T-helper 2 cell treated with Interferon-gamma antibody and Interleukin-4, amounts not matched to agents 5 μg/mL and 100 μg/mL, for 36 hours (primary cell): ENCODE measurements around the gene ASPA.

ENCODE experiments used
- DNase-seq: peaks from one replicate; pipeline ENCODE4 v3.0.0; 2021; ENCODE audit warnings: low spot score
- H3K27ac Mint-ChIP-seq: one replicate; pipeline ENCODE4 v1.8.0; 2021; ENCODE audit warnings: mild to moderate bottlenecking, mixed read lengths
- H3K27me3 Mint-ChIP-seq: one replicate; pipeline ENCODE4 v1.8.0; 2021; ENCODE audit warnings: low read depth, mixed read lengths
- H3K36me3 Mint-ChIP-seq: one replicate; pipeline ENCODE4 v1.8.0; 2021; ENCODE audit warnings: low read depth, mixed read lengths
- H3K4me1 Mint-ChIP-seq: one replicate; pipeline ENCODE4 v1.8.0; 2021; ENCODE audit warnings: low read depth, mixed read lengths
- H3K4me3 Mint-ChIP-seq: one replicate; pipeline ENCODE4 v1.8.0; 2022; ENCODE audit warnings: mild to moderate bottlenecking, moderate library complexity, mixed read lengths
- H3K9me3 Mint-ChIP-seq: one replicate; pipeline ENCODE4 v1.8.0; 2021; ENCODE audit warnings: mixed read lengths

Gene ASPA

DNA sequence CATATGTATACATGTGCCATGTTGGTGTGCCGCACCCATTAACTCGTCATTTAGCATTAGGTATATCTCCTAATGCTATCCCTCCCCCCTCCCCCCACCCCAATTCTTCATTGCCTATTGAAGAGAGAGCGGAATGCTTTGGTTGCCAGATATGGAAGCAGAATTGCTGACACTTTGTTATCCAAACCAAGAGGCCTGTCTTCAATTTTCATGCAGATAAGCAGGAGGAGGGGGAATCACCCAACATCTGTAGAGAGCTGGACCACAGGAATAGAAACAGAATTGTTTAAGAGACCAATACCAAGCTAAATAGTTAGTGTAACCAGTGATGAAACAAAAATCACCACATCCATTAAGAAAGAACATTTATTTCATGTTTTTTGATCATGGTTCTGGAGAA, 7.1 kb downstream of the ASPA start:
- no peaks in the 10 kb centered on the region for H3K9me3 Mint-ChIP-seq
- H3K36me3 Mint-ChIP-seq: no peaks in the 10 kb centered on the region
- H3K4me1 Mint-ChIP-seq: no peaks in the 10 kb centered on the region
- peaks cover 12% of the 10 kb centered on the region for H3K27me3 Mint-ChIP-seq
- no peak overlapping the region for H3K4me3 Mint-ChIP-seq
- H3K27ac Mint-ChIP-seq: no peak overlapping the region
- no peak for DNase-seq

DNA sequence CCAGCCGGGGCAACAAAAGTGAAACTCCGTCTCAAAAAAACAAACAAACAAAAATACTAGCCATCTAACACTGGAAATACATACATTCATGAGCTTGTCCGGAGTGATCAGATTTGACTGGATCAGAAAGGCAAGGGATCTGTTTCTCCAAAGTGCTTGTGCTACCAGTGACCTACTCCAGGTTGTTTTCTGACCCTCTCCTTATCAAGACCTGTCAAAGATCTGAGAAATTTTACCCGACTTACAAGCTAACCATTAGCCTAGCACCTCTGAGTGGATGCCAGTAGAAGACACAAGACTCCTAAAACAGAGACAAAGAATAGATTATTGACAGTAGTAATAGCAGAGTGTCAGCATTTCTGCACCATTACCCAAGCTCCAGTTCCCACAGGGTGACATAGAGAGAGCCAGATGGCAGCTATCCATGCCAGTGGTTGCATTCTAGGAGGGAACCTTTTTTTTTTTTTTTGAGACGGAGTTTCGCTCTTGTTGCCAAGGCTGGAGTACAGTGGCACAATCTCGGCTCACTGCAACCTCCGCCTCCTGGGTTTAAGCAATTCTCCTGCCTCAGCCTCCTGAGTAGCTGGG, 9.8 kb downstream of the ASPA start:
- Mint-ChIP-seq H3K27ac (no peak overlapping the region), H3K4me3 (no peak overlapping the region), H3K9me3 (no peaks in the 10 kb centered on the region), H3K4me1 (no peaks in the 10 kb centered on the region), H3K36me3 (no peaks in the 10 kb centered on the region), H3K27me3 (peaks cover 14% of the 10 kb centered on the region)
- DNase-seq: no peak

DNA sequence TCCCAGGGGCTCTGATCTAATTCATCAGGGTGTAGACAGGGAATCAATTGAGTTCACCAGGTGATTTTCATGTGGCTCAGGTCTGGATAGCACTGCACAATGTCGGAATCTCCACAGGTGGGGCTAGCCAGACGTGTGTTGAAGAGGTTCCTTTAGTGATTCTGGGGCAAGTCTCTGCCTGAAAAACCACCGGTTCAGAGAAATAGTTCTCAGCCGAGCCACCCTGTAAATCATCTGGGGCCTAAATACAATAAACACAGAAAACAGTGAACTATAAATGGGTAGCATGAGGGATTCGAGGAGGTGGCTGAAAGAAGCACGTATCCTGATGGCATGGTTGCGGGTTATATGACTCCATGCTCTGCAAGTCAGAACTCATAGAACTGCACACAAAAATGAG, 21.3 kb downstream of the ASPA start:
- H3K4me1 Mint-ChIP-seq: no peaks in the 10 kb centered on the region
- H3K36me3 Mint-ChIP-seq: no peaks in the 10 kb centered on the region
- no peak for DNase-seq
- no peak overlapping the region for H3K27ac Mint-ChIP-seq
- H3K9me3 Mint-ChIP-seq: no peaks in the 10 kb centered on the region
- no peaks in the 10 kb centered on the region for H3K27me3 Mint-ChIP-seq
- no peak overlapping the region for H3K4me3 Mint-ChIP-seq

GRCh38 chr17:3501344-3501743, 25.5 kb downstream of the ASPA start:
- no peaks in the 10 kb centered on the region for H3K27me3 Mint-ChIP-seq
- H3K9me3 Mint-ChIP-seq: no peaks in the 10 kb centered on the region
- H3K27ac Mint-ChIP-seq: no peak overlapping the region
- no peak for DNase-seq
- H3K4me1 Mint-ChIP-seq: no peaks in the 10 kb centered on the region
- no peak overlapping the region for H3K4me3 Mint-ChIP-seq
- H3K36me3 Mint-ChIP-seq: no peaks in the 10 kb centered on the region

- H3K36me3 Mint-ChIP-seq: no peaks in the 10 kb centered on the region
- no peaks in the 10 kb centered on the region for H3K27me3 Mint-ChIP-seq
- no peaks in the 10 kb centered on the region for H3K9me3 Mint-ChIP-seq
- no peak for DNase-seq
- H3K4me3 Mint-ChIP-seq: no peak overlapping the region
- H3K4me1 Mint-ChIP-seq: no peaks in the 10 kb centered on the region
- no peak overlapping the region for H3K27ac Mint-ChIP-seq
These were observed 26.7 kb downstream of the ASPA start for GRCh38 chr17:3502466-3502865.

GRCh38 chr17:3503285-3503684, 27.5 kb downstream of the ASPA start:
- no peak overlapping the region for H3K4me3 Mint-ChIP-seq
- no peaks in the 10 kb centered on the region for H3K4me1 Mint-ChIP-seq
- H3K27me3 Mint-ChIP-seq: no peaks in the 10 kb centered on the region
- H3K36me3 Mint-ChIP-seq: no peaks in the 10 kb centered on the region
- no peak overlapping the region for H3K27ac Mint-ChIP-seq
- no peak for DNase-seq
- H3K9me3 Mint-ChIP-seq: no peaks in the 10 kb centered on the region

DNA sequence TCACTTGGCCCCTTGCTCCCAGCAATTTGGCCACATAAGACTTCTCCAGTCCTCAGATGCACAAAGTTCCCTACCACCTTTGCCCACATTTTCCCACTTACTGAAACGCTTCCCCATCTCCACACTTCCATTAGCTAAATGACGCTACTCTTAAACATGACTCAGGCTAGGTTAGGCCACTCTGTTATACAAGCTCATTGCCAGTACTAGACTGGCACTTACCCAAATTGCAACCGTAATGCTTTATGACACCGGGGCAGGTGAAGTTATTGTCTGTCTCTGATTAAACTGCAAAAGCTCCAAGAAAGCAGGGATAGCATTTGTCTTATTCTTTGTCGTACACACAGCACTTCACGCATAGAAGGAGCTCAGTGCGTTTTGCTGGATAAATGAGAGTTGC, 29.2 kb downstream of the ASPA start:
- no peaks in the 10 kb centered on the region for H3K4me1 Mint-ChIP-seq
- no peaks in the 10 kb centered on the region for H3K36me3 Mint-ChIP-seq
- no peaks in the 10 kb centered on the region for H3K27me3 Mint-ChIP-seq
- H3K9me3 Mint-ChIP-seq: no peaks in the 10 kb centered on the region
- H3K4me3 Mint-ChIP-seq: no peak overlapping the region
- DNase-seq: no peak
- H3K27ac Mint-ChIP-seq: no peak overlapping the region

DNA sequence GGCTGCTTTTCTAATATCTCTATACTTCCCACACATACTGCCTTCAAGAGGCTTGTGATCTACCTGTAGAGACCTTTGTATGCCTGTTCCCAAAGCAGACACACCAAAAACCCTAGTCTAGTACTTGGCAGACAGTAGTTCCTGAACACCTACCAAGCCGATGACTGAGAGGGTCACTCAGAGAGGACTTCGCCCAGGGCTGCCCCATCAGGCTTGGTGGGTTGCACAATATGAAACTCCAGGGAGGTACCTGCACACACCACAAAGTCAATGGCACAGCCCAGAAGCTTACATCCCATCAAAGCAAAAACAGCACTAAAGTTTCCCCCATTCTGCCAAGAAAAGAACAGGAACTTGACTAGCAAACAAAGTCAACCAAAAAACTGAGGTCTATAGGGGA, 30.3 kb downstream of the ASPA start:
- no peak overlapping the region for H3K4me3 Mint-ChIP-seq
- DNase-seq: no peak

DNA sequence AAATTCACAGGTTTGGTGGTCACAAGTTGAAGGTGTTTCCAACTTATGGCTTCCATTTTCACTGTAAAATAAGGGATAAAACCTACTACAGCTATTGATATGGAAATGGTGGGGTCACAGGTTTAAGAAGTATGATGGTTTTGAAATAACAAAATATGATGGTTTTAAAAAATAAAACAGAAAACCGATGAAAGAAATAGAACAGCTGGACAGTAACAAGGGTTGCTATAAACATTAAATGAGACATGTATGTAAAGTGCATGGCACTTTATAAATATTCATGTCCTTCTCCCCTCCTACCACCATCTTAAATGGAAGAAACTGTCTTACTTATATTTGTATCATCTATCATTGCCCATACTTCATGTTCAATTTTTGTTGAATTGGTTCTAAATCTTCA, 31.3 kb downstream of the ASPA start:
- no peaks in the 10 kb centered on the region for H3K27me3 Mint-ChIP-seq
- no peak for DNase-seq
- H3K36me3 Mint-ChIP-seq: no peaks in the 10 kb centered on the region
- H3K4me3 Mint-ChIP-seq: no peak overlapping the region
- no peaks in the 10 kb centered on the region for H3K4me1 Mint-ChIP-seq
- no peak overlapping the region for H3K27ac Mint-ChIP-seq
- H3K9me3 Mint-ChIP-seq: no peaks in the 10 kb centered on the region

More for the DNA sequence above, 30.3 kb downstream of the ASPA start:
- Mint-ChIP-seq H3K4me1 (no peaks in the 10 kb centered on the region), H3K36me3 (no peaks in the 10 kb centered on the region), H3K27me3 (no peaks in the 10 kb centered on the region), H3K27ac (no peak overlapping the region), H3K9me3 (no peaks in the 10 kb centered on the region)

DNA sequence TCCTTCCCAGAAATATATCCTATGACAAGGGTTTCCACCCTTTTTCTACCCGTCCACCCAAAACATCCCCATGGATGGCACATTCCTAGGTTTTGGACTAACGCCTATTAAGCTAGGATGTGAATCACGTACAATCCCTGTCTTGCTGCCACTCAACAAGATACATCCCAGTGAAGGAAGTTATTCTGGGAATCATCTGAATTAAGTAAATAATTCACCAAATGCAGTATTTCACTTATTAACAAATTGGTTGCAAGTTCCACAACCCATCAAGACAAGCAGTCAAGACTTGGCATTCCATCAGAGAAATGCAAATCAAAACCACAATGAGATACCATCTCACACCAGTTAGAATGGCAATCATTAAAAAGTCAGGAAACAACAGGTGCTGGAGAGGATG, 32.1 kb downstream of the ASPA start:
- H3K27ac Mint-ChIP-seq: no peak overlapping the region
- no peak overlapping the region for H3K4me3 Mint-ChIP-seq
- no peaks in the 10 kb centered on the region for H3K36me3 Mint-ChIP-seq
- no peaks in the 10 kb centered on the region for H3K27me3 Mint-ChIP-seq
- no peaks in the 10 kb centered on the region for H3K4me1 Mint-ChIP-seq
- H3K9me3 Mint-ChIP-seq: no peaks in the 10 kb centered on the region
- no peak for DNase-seq

DNA sequence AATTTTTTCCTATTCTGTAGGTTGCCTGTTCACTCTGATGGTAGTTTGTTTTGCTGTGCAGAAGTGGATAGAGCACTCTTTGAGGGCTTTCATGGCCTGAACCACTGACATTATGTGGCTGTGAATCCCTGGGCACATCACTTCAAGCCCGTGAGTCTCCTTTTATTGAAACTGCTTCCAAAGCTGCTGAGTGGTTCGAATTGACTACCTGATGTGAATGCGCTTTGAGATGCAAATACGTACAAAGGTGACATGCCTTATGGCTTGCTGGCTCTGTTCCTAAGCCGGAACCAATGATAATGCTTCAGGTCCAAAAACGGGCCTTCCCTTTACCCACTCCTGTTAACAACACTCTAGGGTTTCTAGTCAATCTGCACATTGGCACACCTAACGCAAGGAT, 34.3 kb downstream of the ASPA start:
- Mint-ChIP-seq H3K9me3 (no peaks in the 10 kb centered on the region), H3K4me1 (no peaks in the 10 kb centered on the region), H3K36me3 (no peaks in the 10 kb centered on the region), H3K4me3 (no peak overlapping the region), H3K27ac (no peak overlapping the region), H3K27me3 (no peaks in the 10 kb centered on the region)
- no peak for DNase-seq

DNA sequence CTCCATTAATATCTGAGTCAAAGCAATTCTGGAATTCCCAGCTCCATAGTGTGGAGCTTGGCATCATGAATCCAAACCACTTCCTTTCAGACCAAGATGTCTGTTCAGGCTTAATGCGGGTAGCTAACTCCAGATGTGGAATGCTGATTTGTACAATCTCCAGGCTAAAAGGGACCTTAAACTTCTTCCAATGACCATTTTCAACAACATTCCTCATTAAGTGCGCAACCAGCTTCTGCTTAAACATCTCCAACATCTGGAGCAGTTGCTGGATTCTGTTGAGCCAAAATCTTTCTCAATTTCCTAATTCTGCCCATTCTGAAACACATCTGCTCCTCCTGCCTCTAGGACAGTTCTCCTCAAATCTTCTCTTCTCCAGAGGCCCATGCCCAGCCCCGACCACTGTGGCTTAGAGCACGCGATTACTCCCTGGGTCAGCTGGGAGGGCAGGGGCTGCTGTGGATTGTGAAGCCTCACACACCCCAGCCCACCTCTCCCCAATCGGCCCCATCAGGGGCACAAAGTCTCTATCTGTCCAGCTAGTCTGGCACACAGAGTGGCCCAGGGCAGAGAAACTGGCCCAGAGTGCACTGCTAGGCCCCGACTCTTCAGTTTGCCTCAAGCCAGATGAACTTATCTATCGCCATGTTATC, 36.2 kb downstream of the ASPA start:
- Mint-ChIP-seq H3K4me1 (no peaks in the 10 kb centered on the region), H3K9me3 (no peaks in the 10 kb centered on the region), H3K36me3 (no peaks in the 10 kb centered on the region), H3K4me3 (no peak overlapping the region), H3K27ac (no peak overlapping the region), H3K27me3 (no peaks in the 10 kb centered on the region)
- no peak for DNase-seq

- no peaks in the 10 kb centered on the region for H3K4me1 Mint-ChIP-seq
- no peaks in the 10 kb centered on the region for H3K9me3 Mint-ChIP-seq
- H3K27ac Mint-ChIP-seq: no peak overlapping the region
- DNase-seq: no peak
- no peaks in the 10 kb centered on the region for H3K27me3 Mint-ChIP-seq
- H3K36me3 Mint-ChIP-seq: no peaks in the 10 kb centered on the region
- H3K4me3 Mint-ChIP-seq: no peak overlapping the region
These were observed 36.8 kb downstream of the ASPA start for GRCh38 chr17:3512505-3513171.

DNA sequence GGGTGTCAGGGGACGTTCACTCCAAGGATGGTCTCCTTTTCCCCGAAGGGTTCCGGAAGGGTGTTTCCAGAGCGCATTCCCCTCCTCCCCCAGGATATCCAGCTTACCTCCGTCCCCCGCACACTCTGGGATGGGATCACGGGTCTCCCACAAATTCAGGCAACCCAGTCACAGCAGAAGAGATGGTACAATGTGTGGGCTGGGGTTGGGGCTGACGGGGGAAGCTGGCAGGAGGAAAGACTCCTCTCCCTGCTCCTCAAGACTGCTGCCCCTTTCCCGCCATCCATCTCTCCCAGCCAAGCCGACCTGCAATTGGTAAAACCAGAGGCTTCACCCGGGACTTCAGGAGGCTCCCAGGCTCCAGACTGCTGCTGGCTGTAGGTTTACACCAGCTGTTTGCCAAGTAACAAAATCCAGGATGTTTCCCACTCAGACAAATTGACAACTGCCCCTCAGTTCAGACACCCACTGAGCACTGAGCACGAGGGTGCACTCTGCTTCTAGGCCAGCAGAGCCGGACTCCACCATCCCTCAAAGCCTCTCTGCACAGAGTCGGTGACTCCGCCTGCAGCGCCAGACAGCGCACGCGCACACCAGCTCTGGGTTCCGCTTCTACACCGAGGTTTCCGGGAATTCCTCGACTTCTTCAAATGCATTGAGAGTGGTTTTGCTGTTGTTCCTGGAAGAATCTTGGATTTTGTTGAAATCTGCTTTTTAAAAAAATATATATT, 37.7 kb downstream of the ASPA start:
- H3K27me3 Mint-ChIP-seq: no peaks in the 10 kb centered on the region
- no peak for DNase-seq
- no peak overlapping the region for H3K27ac Mint-ChIP-seq
- H3K36me3 Mint-ChIP-seq: no peaks in the 10 kb centered on the region
- H3K4me3 Mint-ChIP-seq: no peak overlapping the region
- H3K4me1 Mint-ChIP-seq: no peaks in the 10 kb centered on the region
- no peaks in the 10 kb centered on the region for H3K9me3 Mint-ChIP-seq
